WTC11 (cell line): Measurements from ENCODE around the gene KRTAP9-8. TPM values are rescaled to one million over a fixed set of nuclear protein-coding genes. Genes with fewer than 3 reads are reported as not detected.
A peak's percentile ranks its signal among the peaks of the same experiment; 100 is the strongest.
"Not testable (repeated sequence)": the region's sequence is repeated elsewhere in the genome, so short reads cannot be mapped to it uniquely, and the experiment has no call there.

Experiments
- ATAC-seq: fragments of 200-7000 bp; cut with Tn5 transposase; 2 replicates; pipeline ENCODE4 v1.10.0; 2021; ENCODE audit warnings: mild to moderate bottlenecking, moderate library complexity
- CTCF ChIA-PET: fragments of 300-600 bp; sonication (Branson Sonifier 250); formaldehyde crosslinking; loops from one replicate; lab custom pipeline; 2021; ENCODE audit warnings: antibody characterized with exemption; lab: Charles Lee
- POLR2A ChIA-PET: fragments of 350-600 bp; sonication (Branson Sonifier 250); formaldehyde crosslinking; loops from one replicate; lab custom pipeline; 2021; ENCODE audit warnings: antibody characterized with exemption; lab: Charles Lee
- DNase-seq: peaks from one replicate; pipeline ENCODE4 v3.0.0; 2021; ENCODE audit warnings: low spot score
- H3K27ac Mint-ChIP-seq: 2 replicates; pipeline ENCODE4 v1.8.0; 2021; ENCODE audit warnings: mixed read lengths
- H3K27me3 Mint-ChIP-seq: 2 replicates; pipeline ENCODE4 v1.8.0; 2021; ENCODE audit warnings: low read depth, mild to moderate bottlenecking, moderate library complexity, mixed read lengths
- H3K36me3 Mint-ChIP-seq: 2 replicates; pipeline ENCODE4 v1.8.0; 2021; ENCODE audit warnings: mixed read lengths
- H3K4me1 Mint-ChIP-seq: 2 replicates; pipeline ENCODE4 v1.8.0; 2022; ENCODE audit warnings: mixed read lengths
- H3K4me3 Mint-ChIP-seq: 2 replicates; pipeline ENCODE4 v1.8.0; 2021; ENCODE audit warnings: mild to moderate bottlenecking, moderate library complexity, mixed read lengths
- H3K9me3 Mint-ChIP-seq: 2 replicates; pipeline ENCODE4 v1.8.0; 2021; ENCODE audit warnings: mixed read lengths
- AFF4 ChIP-seq: sonication (generic); formaldehyde crosslinking; IDR thresholded peaks from 2 replicates; pipeline ENCODE4 v1.8.1; 2023; ENCODE audit warnings: mild to moderate bottlenecking, missing genetic modification reagents, borderline replicate concordance
- EMX1 ChIP-seq: fragments of 250-450 bp; sonication (Bioruptor Pico); IDR thresholded peaks from 2 replicates; pipeline ENCODE4 v1.8.0; 2021; ENCODE audit warnings: mild to moderate bottlenecking
- GRHL2 ChIP-seq: fragments of 250-450 bp; sonication (Bioruptor Pico); IDR thresholded peaks from 2 replicates; pipeline ENCODE4 v1.8.0; 2022; ENCODE audit warnings: mild to moderate bottlenecking, moderate library complexity; ENCODE audit not compliant: insufficient replicate concordance, severe bottlenecking
- NFATC4 ChIP-seq: fragments of 250-450 bp; sonication (Bioruptor Pico); IDR thresholded peaks from 2 replicates; pipeline ENCODE4 v1.9.0; 2021; ENCODE audit warnings: mild to moderate bottlenecking
- NFE2L1 ChIP-seq: sonication (generic); formaldehyde crosslinking; IDR thresholded peaks from 2 replicates; pipeline ENCODE4 v1.8.1; 2023; ENCODE audit warnings: missing genetic modification reagents
- NFYB ChIP-seq: sonication (generic); formaldehyde crosslinking; conservative IDR thresholded peaks from 2 replicates; pipeline ENCODE4 v1.8.0; 2022; ENCODE audit warnings: low read depth, missing genetic modification reagents
- TP53 ChIP-seq: sonication (generic); formaldehyde crosslinking; IDR thresholded peaks from 2 replicates; pipeline ENCODE4 v1.8.1; 2023; ENCODE audit warnings: mild to moderate bottlenecking, missing genetic modification reagents
- ZNF121 ChIP-seq: sonication (generic); formaldehyde crosslinking; IDR thresholded peaks from 2 replicates; pipeline ENCODE4 v1.8.0; 2023; ENCODE audit warnings: missing genetic modification reagents
- ZNF396 ChIP-seq: fragments of 250-450 bp; sonication (Bioruptor Pico); IDR thresholded peaks from 2 replicates; pipeline ENCODE4 v1.8.0; 2021; ENCODE audit warnings: mild to moderate bottlenecking, moderate library complexity, borderline replicate concordance
- ZNF416 ChIP-seq: fragments of 250-450 bp; sonication (Bioruptor Pico); IDR thresholded peaks from 2 replicates; pipeline ENCODE4 v1.9.0; 2021; ENCODE audit warnings: mild to moderate bottlenecking, inconsistent platforms
- ZNF423 ChIP-seq: fragments of 250-450 bp; sonication (Bioruptor Pico); IDR thresholded peaks from 2 replicates; pipeline ENCODE4 v2.1.2; 2022; ENCODE audit warnings: mild to moderate bottlenecking, moderate library complexity
- ZNF425 ChIP-seq: fragments of 250-450 bp; sonication (Bioruptor Pico); conservative IDR thresholded peaks from 2 replicates; pipeline ENCODE4 v1.9.0; 2021; ENCODE audit warnings: mild to moderate bottlenecking
- ZNF671 ChIP-seq: fragments of 250-450 bp; sonication (Bioruptor Pico); IDR thresholded peaks from 2 replicates; pipeline ENCODE4 v1.8.0; 2021; ENCODE audit warnings: mild to moderate bottlenecking
- ZSCAN18 ChIP-seq: fragments of 250-450 bp; sonication (Bioruptor Pico); IDR thresholded peaks from 2 replicates; pipeline ENCODE4 v2.1.2; 2022; ENCODE audit warnings: mild to moderate bottlenecking, moderate library complexity
- total RNA-seq: library from RNA; stranded (reverse); gene quantifications from 3 replicates; pipeline ENCODE4 v1.2.3, GENCODE V29; 2021

KRTAP9-8 gene
- total RNA-seq, 1 experiment from 2014 or later: not detected

GRCh38 chr17:41255381-41256290 lies 17.8 kb downstream of the KRTAP9-8 start, which contains the start of gene KRTAP9-9:
Gene KRTAP9-9, plus strand, starts transcription at chr17:41255384.
- H3K27me3 Mint-ChIP-seq, H3K4me1 Mint-ChIP-seq, POLR2A ChIA-PET, ATAC-seq, H3K4me3 Mint-ChIP-seq, H3K36me3 Mint-ChIP-seq, CTCF ChIA-PET, H3K9me3 Mint-ChIP-seq, DNase-seq, H3K27ac Mint-ChIP-seq: not testable (repeated sequence)
- TF ChIP-seq ZNF423 (CRISPR knock-in tag): peak; percentile 45

GRCh38 chr17:41256291-41256685 lies 18.5 kb downstream of the KRTAP9-8 start:
- Mint-ChIP-seq H3K27ac (no peak overlapping the region), H3K4me1 (no peaks in the 10 kb centered on the region), H3K4me3 (no peak overlapping the region), H3K9me3 (no peaks in the 10 kb centered on the region), H3K36me3 (no peaks in the 10 kb centered on the region), H3K27me3 (no peaks in the 10 kb centered on the region; the same call in 1 of the 2 replicates)
- DNase-seq (no peak), ATAC-seq (no peak)
- ChIA-PET CTCF (no interaction called here), POLR2A (no interaction called here)
- TF ChIP-seq NFE2L1 (no peak), EMX1 (no peak), ZNF396 (CRISPR knock-in tag) (no peak), TP53 (CRISPR knock-in tag) (no peak), ZNF416 (CRISPR knock-in tag) (no peak)

GRCh38 chr17:41258406-41258805 lies 20.6 kb downstream of the KRTAP9-8 start:
- Mint-ChIP-seq H3K4me3 (no peak overlapping the region), H3K36me3 (no peaks in the 10 kb centered on the region), H3K27me3 (no peaks in the 10 kb centered on the region; the same call in 1 of the 2 replicates), H3K4me1 (no peaks in the 10 kb centered on the region), H3K27ac (no peak overlapping the region), H3K9me3 (no peaks in the 10 kb centered on the region)
- no peak for TF ChIP-seq AFF4 (CRISPR knock-in tag)
- TF ChIP-seq ZSCAN18 (CRISPR knock-in tag): no peak
- no peak for TF ChIP-seq NFYB (CRISPR knock-in tag)
- no peak for TF ChIP-seq NFATC4
- no peak for TF ChIP-seq ZNF425 (CRISPR knock-in tag)
- no peak for TF ChIP-seq ZNF121
- no peak for TF ChIP-seq ZNF671 (CRISPR knock-in tag)
- TF ChIP-seq GRHL2: no peak
- ATAC-seq (no peak), DNase-seq (no peak)
- POLR2A ChIA-PET: no interaction called here
- CTCF ChIA-PET: no interaction called here
